CD14-positive monocyte (primary cell): Measurements from ENCODE around the gene HORMAD2. TPM values are rescaled to one million over a fixed set of nuclear protein-coding genes. Genes with fewer than 3 reads are reported as not detected.

Source experiments
- DNase-seq, 3 donors: peaks; one replicate each; pipeline ENCODE4 v3.0.0-alpha.2; 2011 to 2022
- H2AFZ ChIP-seq: 2 replicates; pipeline ENCODE4 v1.6.0; 2012; ENCODE audit warnings: mild to moderate bottlenecking, low read depth, low read length, inconsistent platforms; ENCODE audit not compliant: insufficient read depth, poor library complexity, severe bottlenecking
- H3K27ac ChIP-seq, 2 donors: 1 replicate in 1 of 2; 2 replicates in 1 of 2; pipeline ENCODE4 v1.5.1; 2012 to 2013; ENCODE audit warnings: low read length in 2 of 2, control low read depth in 1 of 2, inconsistent platforms in 1 of 2, low read depth in 1 of 2, mild to moderate bottlenecking in 1 of 2
- H3K27me3 ChIP-seq, 2 donors: one replicate each; pipeline versions ENCODE4 v1.6.0 to v1.6.1; 2011 to 2013; ENCODE audit warnings: low read length in 2 of 2; ENCODE audit not compliant: control insufficient read depth in 2 of 2, insufficient read depth in 2 of 2
- H3K36me3 ChIP-seq, 2 donors: replicated peaks in 1 of 2; 1 replicate in 1 of 2; 2 replicates in 1 of 2; pipeline versions ENCODE4 v1.5.1 to v1.6.1; 2012 to 2013; ENCODE audit warnings: low read length in 2 of 2, control low read depth in 1 of 2, inconsistent platforms in 1 of 2, mild to moderate bottlenecking in 1 of 2; ENCODE audit not compliant: insufficient read depth in 2 of 2, control insufficient read depth in 1 of 2
- H3K4me1 ChIP-seq, 2 donors: 1 replicate in 1 of 2; 2 replicates in 1 of 2; pipeline versions ENCODE4 v1.5.1 to v1.6.1; 2012 to 2013; ENCODE audit warnings: low read length in 2 of 2, control low read depth in 1 of 2, inconsistent platforms in 1 of 2, mild to moderate bottlenecking in 1 of 2, moderate library complexity in 1 of 2; ENCODE audit not compliant: insufficient read depth in 2 of 2, control insufficient read depth in 1 of 2
- H3K4me2 ChIP-seq: replicated peaks from 2 replicates; pipeline ENCODE3; 2012; ENCODE audit warnings: low read length, moderate library complexity, mild to moderate bottlenecking; ENCODE audit not compliant: poor library complexity, severe bottlenecking; ENCODE audit errors: extremely low read depth
- H3K4me3 ChIP-seq, 3 experiments: fragments of 200-600 bp in 1 of 3; sonication (generic) in 1 of 3; replicated peaks in 1 of 3; 1 replicate in 2 of 3; 2 replicates in 1 of 3; pipeline ENCODE4 v1.5.1; 2011 to 2013; ENCODE audit warnings: low read length in 3 of 3, mild to moderate bottlenecking in 3 of 3, control low read depth in 2 of 3, low read depth in 2 of 3, inconsistent platforms in 1 of 3, moderate library complexity in 1 of 3
- H3K79me2 ChIP-seq: 2 replicates; pipeline ENCODE4 v1.6.0; 2012; ENCODE audit warnings: mild to moderate bottlenecking, control low read depth, inconsistent platforms, low read length, moderate library complexity; ENCODE audit not compliant: insufficient read depth
- H3K9ac ChIP-seq: 2 replicates; pipeline ENCODE4 v1.6.0; 2017; ENCODE audit warnings: low read length, mild to moderate bottlenecking; ENCODE audit not compliant: insufficient read depth, poor library complexity, severe bottlenecking
- H3K9me3 ChIP-seq, 2 donors: replicated peaks in 1 of 2; 1 replicate in 1 of 2; 2 replicates in 1 of 2; pipeline versions ENCODE4 v1.5.1 to v1.6.1; 2012 to 2013; ENCODE audit warnings: low read length in 2 of 2, control low read depth in 1 of 2; ENCODE audit not compliant: control insufficient read depth in 1 of 2, insufficient read depth in 1 of 2
- H4K20me1 ChIP-seq: 2 replicates; pipeline ENCODE4 v1.6.0; 2012; ENCODE audit warnings: mild to moderate bottlenecking, low read length, control low read depth, moderate library complexity; ENCODE audit not compliant: insufficient read depth
- H3K27ac Mint-ChIP-seq, 7 donors: one replicate each; pipeline ENCODE4 v1.8.0; 2020; ENCODE audit warnings: mild to moderate bottlenecking in 7 of 7, mixed read lengths in 7 of 7, moderate library complexity in 6 of 7, inconsistent platforms in 2 of 7
- H3K27me3 Mint-ChIP-seq, 3 donors: one replicate each; pipeline ENCODE4 v1.8.0; 2021 to 2022; ENCODE audit warnings: low read depth in 3 of 3, mild to moderate bottlenecking in 3 of 3, mixed read lengths in 3 of 3, moderate library complexity in 3 of 3, inconsistent platforms in 1 of 3
- H3K36me3 Mint-ChIP-seq, 2 donors: one replicate each; pipeline ENCODE4 v1.8.0; 2020; ENCODE audit warnings: mixed read lengths in 2 of 2, inconsistent platforms in 1 of 2, mild to moderate bottlenecking in 1 of 2
- H3K4me1 Mint-ChIP-seq: one replicate; pipeline ENCODE4 v1.8.0; 2020; ENCODE audit warnings: mild to moderate bottlenecking, mixed read lengths
- H3K4me3 Mint-ChIP-seq, 2 donors: one replicate each; pipeline ENCODE4 v1.8.0; 2020; ENCODE audit warnings: mild to moderate bottlenecking in 2 of 2, mixed read lengths in 2 of 2, moderate library complexity in 1 of 2
- H3K9me3 Mint-ChIP-seq, 7 donors: one replicate each; pipeline ENCODE4 v1.8.0; 2020 to 2022; ENCODE audit warnings: mixed read lengths in 7 of 7, mild to moderate bottlenecking in 6 of 7, moderate library complexity in 6 of 7, inconsistent platforms in 2 of 7
- WGBS: methylation state at CpG from one replicate; pipeline ENCODE4 v1.1.5; 2013; ENCODE audit warnings: missing lambda C conversion rate; ENCODE audit not compliant: insufficient coverage; 5-methylcytosine and 5-hydroxymethylcytosine counted together
- intact Hi-C, 2 donors: fragments of 100-400 bp; cut with micrococcal nuclease; formaldehyde crosslinking; loops; one replicate each; pipeline versions ENCODE4 v1.15.0 to v1.15.1; 2023
- polyA plus RNA-seq, 3 donors: library from polyadenylated mRNA; depleted of rRNA in 1 of 3; unstranded in 2 of 3; stranded (reverse) in 1 of 3; fragments of 300-500 nt in 2 of 3; fragments of >200 nt in 1 of 3; fragmentation: Illumina TruSeq in 2 of 3; gene quantifications; 1 replicate in 2 of 3; 2 replicates in 1 of 3; pipeline ENCODE4 v1.2.3, GENCODE V29; 2012 to 2021
- TF ChIP-seq, protein P1 (sequence below): fragments of 200-600 bp; IDR thresholded peaks from one replicate; pipeline ENCODE4 v1.8.0; 2022; ENCODE audit warnings: antibody characterized with exemption, mild to moderate bottlenecking

The HORMAD2 gene
- polyA plus RNA-seq, 3 donors, result not detected

DNA sequence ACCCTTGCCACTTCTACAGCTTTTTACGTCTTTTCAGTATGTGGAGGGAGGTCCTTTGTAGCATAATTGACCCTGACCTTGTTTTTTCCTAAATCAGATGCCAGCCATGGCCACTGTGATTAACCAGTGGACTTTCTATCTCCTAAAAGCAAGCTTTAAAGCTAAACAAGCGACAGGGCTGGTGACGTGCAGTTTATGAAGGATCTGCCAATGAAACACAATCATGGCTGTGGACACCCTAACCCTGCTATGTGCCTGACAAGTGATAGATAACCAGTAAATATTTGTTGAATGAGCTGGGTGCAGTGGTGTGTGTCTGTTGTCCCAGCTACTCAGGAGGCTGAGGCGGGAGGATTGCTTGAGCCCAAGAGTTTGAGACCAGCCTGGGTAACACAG is 102.1 kb downstream of the HORMAD2 start:
- Histone ChIP-seq H3K4me2 (no peak overlapping the region), H2AFZ (no peak overlapping the region), H4K20me1 (no peaks in the 10 kb centered on the region), H3K4me1 (peaks cover 0 to 9% of the 10 kb centered on the region in 2 donors), H3K9ac (no peak overlapping the region), H3K4me3 (no peak overlapping the region), H3K36me3 (no peaks in the 10 kb centered on the region), H3K27ac (no peak overlapping the region), H3K9me3 (no peaks in the 10 kb centered on the region), H3K27me3 (no peaks in the 10 kb centered on the region), H3K79me2 (no peaks in the 10 kb centered on the region)
- peak overlapping the region in 1 of 7 donors; percentile 1 for H3K27ac Mint-ChIP-seq
- intact Hi-C loops, result loop anchor here in 1 of 2 donors (5.0 kb wide), 2 partner anchors 35 to 70 kb away; no protein-coding TSS in a partner anchor
- H3K4me1 Mint-ChIP-seq, result peaks cover 22% of the 10 kb centered on the region
- TF ChIP-seq, protein P1, sequence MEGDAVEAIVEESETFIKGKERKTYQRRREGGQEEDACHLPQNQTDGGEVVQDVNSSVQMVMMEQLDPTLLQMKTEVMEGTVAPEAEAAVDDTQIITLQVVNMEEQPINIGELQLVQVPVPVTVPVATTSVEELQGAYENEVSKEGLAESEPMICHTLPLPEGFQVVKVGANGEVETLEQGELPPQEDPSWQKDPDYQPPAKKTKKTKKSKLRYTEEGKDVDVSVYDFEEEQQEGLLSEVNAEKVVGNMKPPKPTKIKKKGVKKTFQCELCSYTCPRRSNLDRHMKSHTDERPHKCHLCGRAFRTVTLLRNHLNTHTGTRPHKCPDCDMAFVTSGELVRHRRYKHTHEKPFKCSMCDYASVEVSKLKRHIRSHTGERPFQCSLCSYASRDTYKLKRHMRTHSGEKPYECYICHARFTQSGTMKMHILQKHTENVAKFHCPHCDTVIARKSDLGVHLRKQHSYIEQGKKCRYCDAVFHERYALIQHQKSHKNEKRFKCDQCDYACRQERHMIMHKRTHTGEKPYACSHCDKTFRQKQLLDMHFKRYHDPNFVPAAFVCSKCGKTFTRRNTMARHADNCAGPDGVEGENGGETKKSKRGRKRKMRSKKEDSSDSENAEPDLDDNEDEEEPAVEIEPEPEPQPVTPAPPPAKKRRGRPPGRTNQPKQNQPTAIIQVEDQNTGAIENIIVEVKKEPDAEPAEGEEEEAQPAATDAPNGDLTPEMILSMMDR, result no peak
- H3K4me3 Mint-ChIP-seq, result no peak overlapping the region
- no peaks in the 10 kb centered on the region for H3K36me3 Mint-ChIP-seq
- no peaks in the 10 kb centered on the region for H3K9me3 Mint-ChIP-seq
- peaks cover 0 to 4% (median 3%) of the 10 kb centered on the region in 3 donors for H3K27me3 Mint-ChIP-seq
- no peak for DNase-seq
- 88% methylated on average over 2 of the region's 4 CpGs for WGBS

DNA sequence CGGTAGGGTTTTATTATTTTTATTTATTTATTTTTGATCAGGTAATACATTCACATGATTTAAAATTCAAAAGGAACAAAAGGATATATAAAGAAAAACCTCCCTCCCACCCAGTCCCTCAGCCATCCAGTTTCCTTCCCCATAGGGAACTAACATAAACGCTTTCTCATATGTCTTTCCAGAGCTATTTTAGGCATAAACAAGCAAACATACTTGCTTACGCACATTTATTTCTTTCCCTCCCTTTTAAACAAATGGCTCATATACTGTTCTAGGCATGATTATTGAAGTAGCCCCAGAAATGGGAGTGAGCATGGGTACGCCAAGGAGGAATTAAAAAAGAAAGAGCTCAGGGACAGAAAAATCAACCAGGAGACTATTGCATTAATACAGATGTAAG is 102.6 kb downstream of the HORMAD2 start:
- no peaks in the 10 kb centered on the region for H3K27me3 ChIP-seq
- no peak overlapping the region for H3K9ac ChIP-seq
- no peak overlapping the region for H2AFZ ChIP-seq
- peaks cover 0 to 9% of the 10 kb centered on the region in 2 donors for H3K4me1 ChIP-seq
- 100% methylated on average over 1 of the region's 4 CpGs for WGBS
- Mint-ChIP-seq H3K27me3 (peaks cover 0 to 4% (median 3%) of the 10 kb centered on the region in 3 donors), H3K4me1 (peaks cover 22% of the 10 kb centered on the region), H3K4me3 (no peak overlapping the region), H3K9me3 (no peaks in the 10 kb centered on the region), H3K27ac (no peak overlapping the region), H3K36me3 (no peaks in the 10 kb centered on the region)
- H3K4me3 ChIP-seq, result no peak overlapping the region
- no peak for DNase-seq
- no peak overlapping the region for H3K4me2 ChIP-seq
- no peaks in the 10 kb centered on the region for H4K20me1 ChIP-seq
- H3K9me3 ChIP-seq, result no peaks in the 10 kb centered on the region
- H3K36me3 ChIP-seq, result no peaks in the 10 kb centered on the region
- no peak overlapping the region for H3K27ac ChIP-seq
- no peaks in the 10 kb centered on the region for H3K79me2 ChIP-seq
- TF ChIP-seq, protein P1, result no peak
- intact Hi-C loops, result loop anchor here in 1 of 2 donors (5.0 kb wide), 2 partner anchors 34 to 71 kb away; no protein-coding TSS in a partner anchor
